ENCODE results near the gene FYCO1. TPM values are rescaled to one million over a fixed set of nuclear protein-coding genes. Genes with fewer than 3 reads are reported as not detected.

The FYCO1 gene
- total RNA-seq, 1 donor from 2014 or later: 26.7 TPM

DNA sequence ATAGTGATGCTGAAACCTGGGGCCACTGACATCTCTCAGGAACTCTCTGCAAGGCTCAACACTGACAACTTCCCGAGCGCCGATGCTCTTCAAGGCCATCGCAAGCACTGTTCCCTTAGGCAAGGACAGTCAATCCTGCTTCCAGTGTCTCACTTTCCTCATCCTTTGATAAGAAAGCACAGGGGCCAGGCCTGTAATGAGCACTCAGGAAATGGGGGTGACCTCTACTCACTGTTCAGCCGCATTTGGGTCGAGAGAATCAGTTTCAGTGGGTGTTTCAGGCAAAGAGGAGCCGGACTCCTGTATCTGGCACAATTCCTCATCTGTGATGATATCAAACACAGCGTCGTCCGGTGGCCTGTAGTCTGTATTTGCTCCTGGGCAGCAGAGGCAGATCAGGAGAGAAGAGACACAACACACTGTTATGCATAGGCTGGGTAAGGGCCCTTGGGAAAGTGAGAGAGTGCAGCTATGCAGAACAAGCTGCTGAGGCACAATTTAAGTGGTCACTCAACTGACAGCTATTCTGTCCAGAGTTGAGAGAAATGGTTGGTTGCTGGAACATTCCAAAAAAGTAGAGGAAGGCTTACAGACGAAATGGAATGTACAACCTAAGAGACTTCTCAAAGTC, 40.5 kb downstream of the FYCO1 start:
- TF ChIP-seq CTCF (IDR thresholded peaks at IDR 0.05; ENCODE audit: insufficient read depth, low read length, poor library complexity, severe bottlenecking): no peak
- DNase-seq (ENCODE audit: low read depth): no peak
- Histone ChIP-seq H3K27me3 (ENCODE audit: control insufficient read depth, insufficient read depth, low read length) (no peaks in the 10 kb centered on the region), H3K36me3 (ENCODE audit: control insufficient read depth, insufficient read depth, low read length) (peaks cover 1% of the 10 kb centered on the region), H3K4me3 (ENCODE audit: low read depth, low read length) (no peak overlapping the region)

GRCh38 chr3:45954306-45954705, 41.3 kb downstream of the FYCO1 start:
- no peaks in the 10 kb centered on the region for H3K27me3 ChIP-seq (ENCODE audit: control insufficient read depth, insufficient read depth, low read length)
- TF ChIP-seq CTCF (IDR thresholded peaks at IDR 0.05; ENCODE audit: insufficient read depth, low read length, poor library complexity, severe bottlenecking): no peak
- DNase-seq (ENCODE audit: low read depth): no peak
- no peak overlapping the region for H3K4me3 ChIP-seq (ENCODE audit: low read depth, low read length)
- peaks cover 1% of the 10 kb centered on the region for H3K36me3 ChIP-seq (ENCODE audit: control insufficient read depth, insufficient read depth, low read length)

- Histone ChIP-seq H3K27me3 (ENCODE audit: control insufficient read depth, insufficient read depth, low read length) (no peaks in the 10 kb centered on the region), H3K36me3 (ENCODE audit: control insufficient read depth, insufficient read depth, low read length) (peaks cover 1% of the 10 kb centered on the region), H3K4me3 (ENCODE audit: low read depth, low read length) (no peak overlapping the region)
- TF ChIP-seq CTCF (IDR thresholded peaks at IDR 0.05; ENCODE audit: insufficient read depth, low read length, poor library complexity, severe bottlenecking): no peak
- DNase-seq (ENCODE audit: low read depth): no peak
Measured at GRCh38 chr3:45953536-45953935, 42.1 kb downstream of the FYCO1 start.

GRCh38 chr3:45952456-45952855, 43.2 kb downstream of the FYCO1 start:
- no peak for TF ChIP-seq CTCF (IDR thresholded peaks at IDR 0.05; ENCODE audit: insufficient read depth, low read length, poor library complexity, severe bottlenecking)
- Histone ChIP-seq H3K36me3 (ENCODE audit: control insufficient read depth, insufficient read depth, low read length) (no peaks in the 10 kb centered on the region), H3K27me3 (ENCODE audit: control insufficient read depth, insufficient read depth, low read length) (no peaks in the 10 kb centered on the region), H3K4me3 (ENCODE audit: low read depth, low read length) (no peak overlapping the region)
- DNase-seq (ENCODE audit: low read depth): no peak

DNA sequence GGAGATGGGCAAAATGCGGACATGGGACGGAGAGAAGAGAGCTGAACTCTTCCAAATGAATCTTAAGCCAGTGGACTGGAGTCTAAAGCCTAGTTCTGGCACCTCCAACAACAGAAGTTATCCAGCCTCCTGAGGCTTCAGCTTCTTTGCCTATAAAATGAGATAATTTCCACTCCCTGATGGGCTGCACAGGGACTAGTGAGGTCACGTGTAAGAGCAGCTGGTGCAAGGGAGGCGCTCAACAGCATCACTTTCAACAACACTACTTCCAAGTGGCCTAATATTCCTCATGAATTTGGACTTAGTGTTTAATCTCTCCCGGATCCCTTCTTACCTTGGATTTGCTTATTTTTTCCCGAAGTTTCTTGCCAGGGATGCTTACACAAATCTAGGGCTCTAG, 43.7 kb downstream of the FYCO1 start:
- no peak overlapping the region for H3K4me3 ChIP-seq (ENCODE audit: low read depth, low read length)
- H3K36me3 ChIP-seq (ENCODE audit: control insufficient read depth, insufficient read depth, low read length): no peaks in the 10 kb centered on the region
- no peak for TF ChIP-seq CTCF (IDR thresholded peaks at IDR 0.05; ENCODE audit: insufficient read depth, low read length, poor library complexity, severe bottlenecking)
- no peak for DNase-seq (ENCODE audit: low read depth)
- H3K27me3 ChIP-seq (ENCODE audit: control insufficient read depth, insufficient read depth, low read length): no peaks in the 10 kb centered on the region
